ENCODE results near the gene LMAN2. TPM values are rescaled to one million over a fixed set of nuclear protein-coding genes. Genes with fewer than 3 reads are reported as not detected.

LMAN2 gene
- total RNA-seq, 5 donors from 2014 or later (not counting 1 experiment from before 2014, with no cell fraction given), result 67.2 to 122 (median 106) TPM

GRCh38 chr5:177314376-177315342, 36.8 kb downstream of the LMAN2 start:
- ATAC-seq (replicated peaks in 1 of 4), result no peak
- H3K36me3 ChIP-seq (ENCODE audit: control insufficient read depth in 2 of 2, extremely low read depth in 1 of 2, insufficient read depth in 1 of 2, low read length in 1 of 2), result peaks cover 0 to 4% of the 10 kb centered on the region in 2 donors
- H3K9me3 ChIP-seq, result no peaks in the 10 kb centered on the region
- WGBS (ENCODE audit: insufficient coverage), result 94% methylated on average over 13 of the region's 18 CpGs
- no peak overlapping the region for H3K4me3 Mint-ChIP-seq
- POLR2A ChIA-PET, result no interaction called here
- H3K27me3 ChIP-seq (replicated peaks in 1 of 2; ENCODE audit: control insufficient read depth in 2 of 2, extremely low read depth in 1 of 2, insufficient read depth in 2 of 2, low read length in 1 of 2), result peaks cover 0 to 14% of the 10 kb centered on the region in 2 experiments
- no peak overlapping the region for H3K27ac ChIP-seq (ENCODE audit: low read length)
- DNase-seq, result no peak
- peaks cover 0 to 4% of the 10 kb centered on the region in 2 donors for H3K27me3 Mint-ChIP-seq
- no peak overlapping the region for H3K4me3 ChIP-seq (ENCODE audit: control insufficient read depth in 1 of 2, extremely low read depth in 1 of 2, low read length in 1 of 2)
- H3K36me3 Mint-ChIP-seq, result peaks cover 6% of the 10 kb centered on the region
- H3K9me3 Mint-ChIP-seq, result no peaks in the 10 kb centered on the region
- H3K27ac Mint-ChIP-seq, result no peak overlapping the region
- peaks cover 17 to 35% (median 33%) of the 10 kb centered on the region in 3 donors for H3K4me1 Mint-ChIP-seq
- CTCF ChIA-PET, result interaction anchor here in 1 of 2 donors (0.6 kb wide), 1 partner anchor 38 kb away, joined by 3 read pairs; no protein-coding TSS in a partner anchor
- peaks cover 14 to 40% of the 10 kb centered on the region in 2 experiments for H3K4me1 ChIP-seq (ENCODE audit: control insufficient read depth in 1 of 2, extremely low read depth in 1 of 2, insufficient read depth in 2 of 2, low read length in 2 of 2)

DNA sequence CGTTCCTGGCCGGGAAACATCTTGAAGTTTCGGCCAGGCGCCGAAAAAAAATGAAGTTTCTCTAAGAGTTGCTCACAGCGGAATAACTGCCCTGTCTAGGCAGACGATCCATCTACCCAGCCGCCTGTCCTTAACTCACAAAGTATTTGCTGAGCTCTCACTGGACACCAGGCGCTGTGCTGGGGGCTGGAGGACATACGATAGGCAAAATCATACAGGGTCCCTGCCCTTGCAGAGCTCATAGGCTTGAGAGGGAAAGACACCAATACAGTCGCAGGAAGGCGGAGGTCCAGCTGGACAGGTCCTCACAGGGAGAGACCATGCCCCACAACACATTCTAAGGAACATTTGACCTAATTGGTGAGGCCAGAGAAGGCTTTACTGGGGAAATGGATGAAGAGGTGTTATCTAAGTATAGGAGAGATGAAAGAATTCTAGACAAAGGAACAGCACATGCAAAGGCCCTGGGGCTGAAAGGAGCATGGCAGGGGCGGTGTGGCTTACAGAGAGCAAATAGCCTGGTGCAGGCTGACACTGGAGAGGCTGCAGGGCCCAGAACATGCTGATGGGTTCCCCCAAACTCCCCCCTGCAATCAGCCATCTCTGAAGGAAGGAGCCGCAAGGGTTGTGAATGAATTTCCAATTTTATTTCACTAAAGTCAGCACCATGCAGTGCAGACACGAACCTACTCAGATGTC, 37.8 kb downstream of the LMAN2 start:
- 96% methylated on average over 8 of the region's 15 CpGs for WGBS (ENCODE audit: insufficient coverage)
- no peak overlapping the region for H3K4me3 ChIP-seq (ENCODE audit: control insufficient read depth in 1 of 2, extremely low read depth in 1 of 2, low read length in 1 of 2)
- ChIA-PET POLR2A (no interaction called here), CTCF (no interaction called here)
- peaks cover 0 to 4% of the 10 kb centered on the region in 2 donors for H3K27me3 Mint-ChIP-seq
- no peak for ATAC-seq (replicated peaks in 1 of 4)
- peaks cover 19 to 43% (median 31%) of the 10 kb centered on the region in 3 donors for H3K4me1 Mint-ChIP-seq
- no peaks in the 10 kb centered on the region for H3K36me3 Mint-ChIP-seq
- no peak overlapping the region for H3K27ac ChIP-seq (ENCODE audit: low read length)
- H3K27ac Mint-ChIP-seq, result no peak overlapping the region
- H3K9me3 Mint-ChIP-seq, result no peaks in the 10 kb centered on the region
- H3K4me1 ChIP-seq (ENCODE audit: control insufficient read depth in 1 of 2, extremely low read depth in 1 of 2, insufficient read depth in 2 of 2, low read length in 2 of 2), result peaks cover 14 to 49% of the 10 kb centered on the region in 2 experiments
- peaks cover 0 to 14% of the 10 kb centered on the region in 2 experiments for H3K27me3 ChIP-seq (replicated peaks in 1 of 2; ENCODE audit: control insufficient read depth in 2 of 2, extremely low read depth in 1 of 2, insufficient read depth in 2 of 2, low read length in 1 of 2)
- no peak for DNase-seq
- peaks cover 0 to 4% of the 10 kb centered on the region in 2 donors for H3K36me3 ChIP-seq (ENCODE audit: control insufficient read depth in 2 of 2, extremely low read depth in 1 of 2, insufficient read depth in 1 of 2, low read length in 1 of 2)
- H3K9me3 ChIP-seq, result no peaks in the 10 kb centered on the region
- no peak overlapping the region for H3K4me3 Mint-ChIP-seq

GRCh38 chr5:177312649-177313181, 38.8 kb downstream of the LMAN2 start:
- Mint-ChIP-seq H3K4me1 (peaks cover 14 to 39% (median 25%) of the 10 kb centered on the region in 3 donors), H3K9me3 (no peaks in the 10 kb centered on the region), H3K27ac (no peak overlapping the region), H3K4me3 (peak overlapping the region; percentile 46 to 90 (median 62)), H3K27me3 (peaks cover 0 to 4% of the 10 kb centered on the region in 2 donors), H3K36me3 (no peaks in the 10 kb centered on the region)
- peaks cover 14 to 52% of the 10 kb centered on the region in 2 experiments for H3K4me1 ChIP-seq (ENCODE audit: control insufficient read depth in 1 of 2, extremely low read depth in 1 of 2, insufficient read depth in 2 of 2, low read length in 2 of 2)
- CTCF ChIA-PET, result interaction anchor here (0.5 to 0.7 kb wide), 3 partner anchors 39 to 176 kb away, joined by 3 to 10 read pairs (median 3); partner anchors contain the start of gene LMAN2 (in 1 of the 2)
- peaks cover 0 to 4% of the 10 kb centered on the region in 2 donors for H3K36me3 ChIP-seq (ENCODE audit: control insufficient read depth in 2 of 2, extremely low read depth in 1 of 2, insufficient read depth in 1 of 2, low read length in 1 of 2)
- H3K27ac ChIP-seq (ENCODE audit: low read length), result peak overlapping the region; percentile 33
- POLR2A ChIA-PET, result interaction anchor here in 1 of 2 donors (0.7 kb wide), 1 partner anchor 38 kb away, joined by 3 read pairs; the partner anchor contains the start of gene LMAN2
- DNase-seq (peak in 3 of 35 experiments; percentile 23 to 51 (median 30)), ATAC-seq (replicated peaks in 1 of 4) (peak in 3 of 4 experiments; percentile 17 to 22 (median 18))
- H3K27me3 ChIP-seq (replicated peaks in 1 of 2; ENCODE audit: control insufficient read depth in 2 of 2, extremely low read depth in 1 of 2, insufficient read depth in 2 of 2, low read length in 1 of 2), result peaks cover 0 to 14% of the 10 kb centered on the region in 2 experiments
- peak overlapping the region; percentile 65 to 73 for H3K4me3 ChIP-seq (ENCODE audit: control insufficient read depth in 1 of 2, extremely low read depth in 1 of 2, low read length in 1 of 2)
- no peaks in the 10 kb centered on the region for H3K9me3 ChIP-seq
- WGBS (ENCODE audit: insufficient coverage), result under 1% methylated on average over 17 of the region's 19 CpGs

DNA sequence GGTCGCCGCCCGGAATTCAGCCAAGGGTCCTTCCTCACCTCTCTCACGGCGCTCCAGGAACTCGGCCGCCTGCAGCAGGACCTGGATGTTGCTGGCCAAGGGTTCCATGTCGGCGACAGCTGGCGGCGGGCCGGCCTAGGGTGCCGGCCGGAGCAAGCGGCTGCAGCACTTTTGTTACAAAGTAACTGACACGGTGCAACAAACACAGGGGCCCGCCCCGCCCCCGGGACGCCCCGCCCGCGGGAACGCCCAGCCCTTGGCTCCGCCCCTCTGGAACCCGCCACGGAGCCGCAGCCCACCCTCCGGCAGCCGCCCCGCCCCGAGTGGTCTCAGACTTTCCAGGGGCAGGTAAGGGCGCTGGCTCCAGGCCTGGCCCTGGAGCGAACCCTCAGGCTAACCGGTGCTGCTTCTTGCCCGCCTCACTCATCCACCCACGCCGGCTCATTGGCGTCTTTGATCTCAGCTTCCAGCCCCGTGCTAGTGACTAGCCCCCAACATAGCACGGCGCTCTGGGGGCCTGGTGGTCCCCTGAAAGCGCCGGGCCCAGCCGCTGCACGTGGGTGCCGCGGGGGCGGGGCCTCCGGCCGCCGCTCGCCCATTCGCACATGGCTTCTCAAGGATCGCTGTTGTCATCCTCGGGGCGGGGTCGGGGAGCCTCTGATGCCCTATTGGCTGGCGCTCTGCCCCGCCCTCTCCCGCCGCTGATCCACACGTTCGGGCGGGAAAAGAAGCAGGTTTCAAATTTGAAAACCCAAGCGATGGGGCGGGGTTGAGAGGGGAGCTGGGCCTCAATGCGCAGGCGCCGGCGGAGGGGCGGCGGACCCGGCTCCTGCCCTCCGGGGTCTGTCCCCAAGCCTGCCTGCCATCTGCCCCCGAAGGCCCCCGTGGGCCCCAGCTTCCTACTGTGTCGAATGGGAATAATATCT, 39.5 kb downstream of the LMAN2 start, which contains the start of gene MXD3:
MXD3 (minus strand) TSS at position 176 of the 926 bp plus-strand sequence; CDS start at position 108, 68 bp downstream.
- Histone ChIP-seq H3K27me3 (replicated peaks in 1 of 2; ENCODE audit: control insufficient read depth in 2 of 2, extremely low read depth in 1 of 2, insufficient read depth in 2 of 2, low read length in 1 of 2) (peaks cover 0 to 14% of the 10 kb centered on the region in 2 experiments), H3K36me3 (ENCODE audit: control insufficient read depth in 2 of 2, extremely low read depth in 1 of 2, insufficient read depth in 1 of 2, low read length in 1 of 2) (peaks cover 0 to 4% of the 10 kb centered on the region in 2 donors), H3K4me1 (ENCODE audit: control insufficient read depth in 1 of 2, extremely low read depth in 1 of 2, insufficient read depth in 2 of 2, low read length in 2 of 2) (peaks cover 14 to 57% of the 10 kb centered on the region in 2 experiments), H3K4me3 (ENCODE audit: control insufficient read depth in 1 of 2, extremely low read depth in 1 of 2, low read length in 1 of 2) (peak within 1 kb of the TSS; percentile 65 to 73), H3K9me3 (no peaks in the 10 kb centered on the region), H3K27ac (ENCODE audit: low read length) (peak within 1 kb of the TSS; percentile 33)
- Mint-ChIP-seq H3K4me1 (peaks cover 14 to 41% (median 27%) of the 10 kb centered on the region in 3 donors), H3K27ac (peak within 1 kb of the TSS in 1 of 2 donors; percentile 28), H3K4me3 (peak within 1 kb of the TSS; percentile 71 to 90 (median 71)), H3K9me3 (no peaks in the 10 kb centered on the region), H3K36me3 (peaks cover under 1% of the 10 kb centered on the region), H3K27me3 (peaks cover 0 to 4% of the 10 kb centered on the region in 2 donors)
- DNase-seq (peak; percentile 80 to 96 (median 92)), ATAC-seq (replicated peaks in 1 of 4) (peak; percentile 91 to 94 (median 92))
- ChIA-PET CTCF (interaction anchor here (0.5 to 0.7 kb wide), 3 partner anchors 40 to 176 kb away, joined by 3 to 10 read pairs (median 3); partner anchors contain the start of gene LMAN2 (in 1 of the 2)), POLR2A (interaction anchor here in 1 of 2 donors (0.7 kb wide), 1 partner anchor 39 kb away, joined by 3 read pairs; the partner anchor contains the start of gene LMAN2)
- under 1% methylated on average over 72 of the region's 78 CpGs for WGBS (ENCODE audit: insufficient coverage)

GRCh38 chr5:177311392-177311722, 40.1 kb downstream of the LMAN2 start:
- Histone ChIP-seq H3K4me1 (ENCODE audit: control insufficient read depth in 1 of 2, extremely low read depth in 1 of 2, insufficient read depth in 2 of 2, low read length in 2 of 2) (peaks cover 14 to 63% of the 10 kb centered on the region in 2 experiments), H3K9me3 (no peaks in the 10 kb centered on the region), H3K27ac (ENCODE audit: low read length) (no peak overlapping the region), H3K36me3 (ENCODE audit: control insufficient read depth in 2 of 2, extremely low read depth in 1 of 2, insufficient read depth in 1 of 2, low read length in 1 of 2) (peaks cover 0 to 10% of the 10 kb centered on the region in 2 donors), H3K4me3 (ENCODE audit: control insufficient read depth in 1 of 2, extremely low read depth in 1 of 2, low read length in 1 of 2) (peak overlapping the region; percentile 60 to 65), H3K27me3 (replicated peaks in 1 of 2; ENCODE audit: control insufficient read depth in 2 of 2, extremely low read depth in 1 of 2, insufficient read depth in 2 of 2, low read length in 1 of 2) (peaks cover 0 to 14% of the 10 kb centered on the region in 2 experiments)
- Mint-ChIP-seq H3K9me3 (no peaks in the 10 kb centered on the region), H3K4me1 (peaks cover 14 to 47% (median 31%) of the 10 kb centered on the region in 3 donors), H3K36me3 (peaks cover 6% of the 10 kb centered on the region), H3K4me3 (peak overlapping the region; percentile 63 to 90 (median 71)), H3K27ac (no peak overlapping the region), H3K27me3 (peaks cover 0 to 4% of the 10 kb centered on the region in 2 donors)
- DNase-seq (no peak), ATAC-seq (replicated peaks in 1 of 4) (no peak)
- 5% methylated on average over 22 of the region's 23 CpGs for WGBS (ENCODE audit: insufficient coverage)
- POLR2A ChIA-PET, result no interaction called here
- CTCF ChIA-PET, result interaction anchor here in 1 of 2 donors (0.6 kb wide), 1 partner anchor 167 kb away, joined by 5 read pairs; no protein-coding TSS in a partner anchor

Data from T-cell (primary cell).